Liver (tissue), 9 donors: ENCODE results near the gene CREBL2. TPM values are rescaled to one million over a fixed set of nuclear protein-coding genes. Genes with fewer than 3 reads are reported as not detected.

ENCODE experiments used
- DNase-seq: peaks from one replicate; pipeline ENCODE4 v3.0.0-alpha.2; 2017; ENCODE audit warnings: low spot score
- H3K27ac ChIP-seq, 2 donors: one replicate each; pipeline ENCODE4 v1.7.0; 2013; ENCODE audit warnings: inconsistent platforms in 2 of 2, low read length in 2 of 2, control low read depth in 1 of 2, low read depth in 1 of 2, mild to moderate bottlenecking in 1 of 2
- H3K27me3 ChIP-seq, 4 donors: one replicate each; pipeline versions ENCODE4 v1.6.1 to v1.7.0; 2013; ENCODE audit warnings: low read length in 3 of 4, inconsistent platforms in 1 of 4, mild to moderate bottlenecking in 1 of 4, moderate library complexity in 1 of 4; ENCODE audit not compliant: control insufficient read depth in 4 of 4, insufficient read depth in 4 of 4
- H3K36me3 ChIP-seq, 4 donors: one replicate each; pipeline versions ENCODE4 v1.6.1 to v1.7.0; 2013; ENCODE audit warnings: low read length in 3 of 4, mild to moderate bottlenecking in 3 of 4, low read depth in 1 of 4, moderate library complexity in 1 of 4; ENCODE audit not compliant: control insufficient read depth in 4 of 4, insufficient read depth in 3 of 4
- H3K4me1 ChIP-seq, 4 donors: one replicate each; pipeline versions ENCODE4 v1.6.1 to v1.7.0; 2013; ENCODE audit warnings: low read length in 3 of 4, mild to moderate bottlenecking in 3 of 4, moderate library complexity in 1 of 4; ENCODE audit not compliant: control insufficient read depth in 4 of 4, insufficient read depth in 4 of 4
- H3K4me3 ChIP-seq, 3 donors: one replicate each; pipeline versions ENCODE4 v1.6.1 to v1.7.0; 2013; ENCODE audit warnings: low read length in 3 of 3, control low read depth in 1 of 3, low read depth in 1 of 3, mild to moderate bottlenecking in 1 of 3
- H3K9ac ChIP-seq, 2 donors: one replicate each; pipeline ENCODE4 v1.7.0; 2013; ENCODE audit warnings: low read length in 2 of 2, mild to moderate bottlenecking in 2 of 2, moderate library complexity in 2 of 2, control low read depth in 1 of 2, low read depth in 1 of 2
- H3K9me3 ChIP-seq, 4 donors: one replicate each; pipeline versions ENCODE4 v1.6.1 to v1.7.0; 2013; ENCODE audit warnings: low read length in 3 of 4; ENCODE audit not compliant: control insufficient read depth in 4 of 4
- ATF3 ChIP-seq: IDR thresholded peaks from 2 replicates; pipeline ENCODE4 v1.6.1; 2016; ENCODE audit warnings: antibody characterized with exemption
- CTCF ChIP-seq: fragments of 150-350 bp; IDR thresholded peaks from 2 replicates; pipeline ENCODE4 v1.5.1; 2017; ENCODE audit warnings: improper control_type of control experiment, low read depth, low read length; ENCODE audit not compliant: missing input control
- EGR1 ChIP-seq, 2 donors: IDR thresholded peaks; 2 replicates each; pipeline ENCODE4 v1.6.1; 2016 to 2018; ENCODE audit warnings: antibody characterized with exemption in 2 of 2, low read depth in 2 of 2
- FOXA1 ChIP-seq: IDR thresholded peaks from 2 replicates; pipeline ENCODE4 v1.6.1; 2016; ENCODE audit warnings: antibody characterized with exemption
- FOXA2 ChIP-seq: IDR thresholded peaks from 2 replicates; pipeline ENCODE4 v1.6.1; 2016; ENCODE audit warnings: antibody characterized with exemption
- GABPA ChIP-seq, 2 donors: IDR thresholded peaks in 1 of 2; conservative IDR thresholded peaks in 1 of 2; 2 replicates each; pipeline ENCODE4 v1.6.1; 2016; ENCODE audit warnings: antibody characterized with exemption in 2 of 2, mild to moderate bottlenecking in 1 of 2, moderate library complexity in 1 of 2
- HNF4A ChIP-seq, 2 donors: conservative IDR thresholded peaks; 2 replicates each; pipeline ENCODE4 v1.6.1; 2016; ENCODE audit warnings: antibody characterized with exemption in 2 of 2, mild to moderate bottlenecking in 2 of 2
- HNF4G ChIP-seq: IDR thresholded peaks from 2 replicates; pipeline ENCODE4 v1.6.1; 2016; ENCODE audit warnings: antibody characterized with exemption
- JUND ChIP-seq, 2 donors: IDR thresholded peaks; 2 replicates each; pipeline ENCODE4 v1.6.1; 2016; ENCODE audit warnings: antibody characterized with exemption in 2 of 2
- MAX ChIP-seq: IDR thresholded peaks from 2 replicates; pipeline ENCODE4 v1.6.1; 2016; ENCODE audit warnings: antibody characterized with exemption
- NR2F2 ChIP-seq: IDR thresholded peaks from 2 replicates; pipeline ENCODE4 v1.6.1; 2016; ENCODE audit warnings: antibody characterized with exemption
- RAD21 ChIP-seq, 2 donors: IDR thresholded peaks; 2 replicates each; pipeline ENCODE4 v1.6.1; 2016; ENCODE audit warnings: antibody characterized with exemption in 2 of 2, mild to moderate bottlenecking in 2 of 2
- REST ChIP-seq: IDR thresholded peaks from 2 replicates; pipeline ENCODE4 v1.6.1; 2016; ENCODE audit warnings: antibody characterized with exemption, mild to moderate bottlenecking
- RXRA ChIP-seq, 2 donors: IDR thresholded peaks; 2 replicates each; pipeline ENCODE4 v1.6.1; 2017 to 2018; ENCODE audit warnings: antibody characterized with exemption in 2 of 2, mild to moderate bottlenecking in 1 of 2
- TAF1 ChIP-seq: conservative IDR thresholded peaks from 2 replicates; pipeline ENCODE4 v1.6.1; 2016; ENCODE audit warnings: antibody characterized with exemption, mild to moderate bottlenecking
- YY1 ChIP-seq: IDR thresholded peaks from 2 replicates; pipeline ENCODE4 v1.6.1; 2016; ENCODE audit warnings: antibody characterized with exemption, mild to moderate bottlenecking
- ZBTB33 ChIP-seq: IDR thresholded peaks from 2 replicates; pipeline ENCODE4 v1.6.1; 2016; ENCODE audit warnings: antibody characterized with exemption
- WGBS: extraction: QIAGEN DNeasy Blood & Tissue Kit; methylation state at CpG from one replicate; pipeline ENCODE4 v1.1.7; 2013; 5-methylcytosine and 5-hydroxymethylcytosine counted together
- polyA plus RNA-seq, 2 donors: library from polyadenylated mRNA; stranded (reverse) in 1 of 2; unstranded in 1 of 2; fragments of 200-250 nt in 1 of 2; fragments of >200 nt in 1 of 2; fragmentation: Nextera tagmentation in 1 of 2; extraction: Ambion mirVana in 1 of 2; gene quantifications; one replicate each; pipeline versions ENCODE4 v1.2.1 to v1.2.3, GENCODE V29; 2013 to 2015
- total RNA-seq, 2 donors: library from RNA; depleted of rRNA; stranded (reverse); fragments of >200 nt; gene quantifications; one replicate each; pipeline ENCODE4 v1.2.3, GENCODE V29; 2014
- donor health status: healthy.
- donor health status: healthy.
- donor health status: healthy.
- donor health status: healthy.
- donor health status: healthy.

The CREBL2 gene
- total and polyA plus RNA-seq, 4 donors = 14.6 to 27.4 (median 19.0) TPM

GRCh38 chr12:12660201-12660600, 48.5 kb downstream of the CREBL2 start:
- H3K27me3 ChIP-seq = no peaks in the 10 kb centered on the region
- WGBS = 79% methylated on average over 3 of the region's 3 CpGs
- no peaks in the 10 kb centered on the region for H3K9me3 ChIP-seq
- no peak overlapping the region for H3K4me3 ChIP-seq
- no peak overlapping the region for H3K9ac ChIP-seq
- H3K36me3 ChIP-seq = peaks cover 0 to 1% (median 0%) of the 10 kb centered on the region in 4 donors
- no peak overlapping the region for H3K27ac ChIP-seq
- no peak for DNase-seq
- peaks cover 0 to 2% (median 0%) of the 10 kb centered on the region in 4 donors for H3K4me1 ChIP-seq
- TF ChIP-seq RAD21 (IDR thresholded peaks at IDR 0.05) = no peak
- TF ChIP-seq ZBTB33 = no peak
- no peak for TF ChIP-seq FOXA1
- no peak for TF ChIP-seq GABPA (IDR thresholded peaks at IDR 0.05 in 1 of 2, conservative IDR thresholded peaks at IDR 0.05 in 1 of 2)
- TF ChIP-seq ATF3 = no peak
- TF ChIP-seq HNF4A (conservative IDR thresholded peaks at IDR 0.05) = no peak
- TF ChIP-seq REST = no peak
- TF ChIP-seq CTCF = no peak
- no peak for TF ChIP-seq YY1
- TF ChIP-seq HNF4G = no peak
- no peak for TF ChIP-seq JUND (IDR thresholded peaks at IDR 0.05)
- TF ChIP-seq RXRA (IDR thresholded peaks at IDR 0.05) = no peak
- TF ChIP-seq FOXA2 = no peak
- no peak for TF ChIP-seq MAX
- no peak for TF ChIP-seq NR2F2
- no peak for TF ChIP-seq EGR1 (IDR thresholded peaks at IDR 0.05; ENCODE audit: low read depth in 2 of 2)
- no peak for TF ChIP-seq TAF1
